Activated CD4-positive, alpha-beta T cell treated with anti-CD3 and anti-CD28 coated beads for 36 hours (primary cell): ENCODE data around the gene MAN1B1. TPM values are rescaled to one million over a fixed set of nuclear protein-coding genes. Genes with fewer than 3 reads are reported as not detected.

ENCODE experiments used
- ATAC-seq: fragments of 200-7000 bp; cut with Tn5 transposase; one replicate; pipeline ENCODE4 v1.10.0; 2021; ENCODE audit warnings: mild to moderate bottlenecking, moderate library complexity
- CTCF ChIA-PET: fragments of 350-600 bp; sonication (Branson Sonifier 250); formaldehyde crosslinking; loops from one replicate; lab custom pipeline; 2021; ENCODE audit warnings: antibody characterized with exemption; lab: Charles Lee
- POLR2A ChIA-PET: fragments of 350-600 bp; sonication (Branson Sonifier 250); formaldehyde crosslinking; loops from one replicate; lab custom pipeline; 2021; ENCODE audit warnings: antibody characterized with exemption, inconsistent platforms; lab: Charles Lee
- DNase-seq: peaks from one replicate; pipeline ENCODE4 v3.0.0-alpha.2; 2020
- H3K27ac Mint-ChIP-seq: one replicate; pipeline ENCODE4 v1.8.0; 2021; ENCODE audit warnings: mixed read lengths
- H3K27me3 Mint-ChIP-seq: one replicate; pipeline ENCODE4 v1.8.0; 2021; ENCODE audit warnings: mixed read lengths
- H3K36me3 Mint-ChIP-seq: one replicate; pipeline ENCODE4 v1.8.0; 2021; ENCODE audit warnings: low read depth, mixed read lengths
- H3K4me1 Mint-ChIP-seq: one replicate; pipeline ENCODE4 v1.8.0; 2021; ENCODE audit warnings: mixed read lengths
- H3K4me3 Mint-ChIP-seq: one replicate; pipeline ENCODE4 v1.8.0; 2021; ENCODE audit warnings: mild to moderate bottlenecking, moderate library complexity, mixed read lengths
- H3K9me3 Mint-ChIP-seq: one replicate; pipeline ENCODE4 v1.8.0; 2021; ENCODE audit warnings: low read depth, mixed read lengths
- intact Hi-C, 2 experiments: fragments of 100-400 bp; cut with DNase I in 1 of 2; cut with micrococcal nuclease in 1 of 2; formaldehyde crosslinking; loops; one replicate each; pipeline versions ENCODE4 v1.14.2 to v1.15.1; 2022 to 2024; cut with DNase I, micrococcal nuclease
- total RNA-seq, 2 experiments: library from RNA; stranded (reverse); gene quantifications; one replicate each; pipeline ENCODE4 v1.2.3, GENCODE V29; 2021

MAN1B1 gene
- total RNA-seq, 2 experiments from 2014 or later = 21.6 to 26.7 TPM

- H3K4me1 Mint-ChIP-seq = peaks cover 8% of the 10 kb centered on the region
- intact Hi-C loops = loop anchor here in 1 of 2 experiments (1.0 to 2.0 kb wide), 4 partner anchors 172 to 359 kb away; partner anchors contain the start of genes NSMF and TMEM141
- ATAC-seq (peak; percentile 25), DNase-seq (no peak)
- CTCF ChIA-PET = interaction anchor here (0.5 to 1.1 kb wide), 6 partner anchors 11 to 453 kb away, joined by 3 to 4 read pairs (median 3); partner anchors contain the start of genes GRIN1 and LCN10
- no peak overlapping the region for H3K27ac Mint-ChIP-seq
- peaks cover 8% of the 10 kb centered on the region for H3K27me3 Mint-ChIP-seq
- H3K36me3 Mint-ChIP-seq = no peaks in the 10 kb centered on the region
- no peaks in the 10 kb centered on the region for H3K9me3 Mint-ChIP-seq
- H3K4me3 Mint-ChIP-seq = no peak overlapping the region
- POLR2A ChIA-PET = interaction anchor here (0.6 to 1.6 kb wide), 4 partner anchors 20 to 266 kb away, joined by 3 to 4 read pairs (median 4); no protein-coding TSS in a partner anchor
Observed at GRCh38 chr9:137149942-137150616, 63.3 kb downstream of the MAN1B1 start.

- Mint-ChIP-seq H3K4me1 (peaks cover 8% of the 10 kb centered on the region), H3K36me3 (no peaks in the 10 kb centered on the region), H3K27ac (no peak overlapping the region), H3K9me3 (no peaks in the 10 kb centered on the region), H3K4me3 (no peak overlapping the region), H3K27me3 (peaks cover 8% of the 10 kb centered on the region)
- ATAC-seq = peak; percentile 80
- CTCF ChIA-PET = interaction anchor here (0.6 to 1.0 kb wide), 6 partner anchors 16 to 92 kb away, joined by 3 read pairs; no protein-coding TSS in a partner anchor
- POLR2A ChIA-PET = interaction anchor here (0.6 to 1.6 kb wide), 6 partner anchors 21 to 409 kb away, joined by 3 to 4 read pairs (median 3); no protein-coding TSS in a partner anchor
- DNase-seq = peak; percentile 90
- intact Hi-C loops = loop anchor here in 1 of 2 experiments (1.0 to 2.0 kb wide), 14 partner anchors 22 to 454 kb away; partner anchors contain the start of genes ARRDC1, MAN1B1, NDOR1 and NSMF
Observed at GRCh38 chr9:137150617-137151457, 64.1 kb downstream of the MAN1B1 start.

- POLR2A ChIA-PET = no interaction called here
- no peak for ATAC-seq
- intact Hi-C loops = no loop called here
Observed at GRCh38 chr9:137152844-137153405, 66.1 kb downstream of the MAN1B1 start.

GRCh38 chr9:137156567-137157375 lies 70.0 kb downstream of the MAN1B1 start:
- ATAC-seq (peak; percentile 79), DNase-seq (peak; percentile 85)
- POLR2A ChIA-PET = interaction anchor here (0.7 kb wide), 1 partner anchor 47 kb away, joined by 3 read pairs; no protein-coding TSS in a partner anchor
- Mint-ChIP-seq H3K4me1 (peaks cover 11% of the 10 kb centered on the region), H3K27ac (no peak overlapping the region), H3K27me3 (peaks cover 30% of the 10 kb centered on the region), H3K4me3 (peak overlapping the region; percentile 36), H3K9me3 (no peaks in the 10 kb centered on the region), H3K36me3 (no peaks in the 10 kb centered on the region)
- intact Hi-C loops = loop anchor here in 1 of 2 experiments (1.0 to 2.0 kb wide), 3 partner anchors 32 to 178 kb away; partner anchors contain the start of genes ANAPC2 and SSNA1
- CTCF ChIA-PET = interaction anchor here (0.7 to 1.3 kb wide), 3 partner anchors 15 to 80 kb away, joined by 3 read pairs; partner anchors contain the start of gene TMEM210

More at GRCh38 chr9:137152844-137153405, 66.1 kb downstream of the MAN1B1 start:
- Mint-ChIP-seq H3K36me3 (no peaks in the 10 kb centered on the region), H3K4me1 (peaks cover 15% of the 10 kb centered on the region), H3K27me3 (peaks cover 17% of the 10 kb centered on the region), H3K4me3 (no peak overlapping the region), H3K9me3 (no peaks in the 10 kb centered on the region), H3K27ac (no peak overlapping the region)
- DNase-seq = no peak
- CTCF ChIA-PET = no interaction called here

GRCh38 chr9:137157618-137158415 lies 71.0 kb downstream of the MAN1B1 start:
- Mint-ChIP-seq H3K4me1 (peaks cover 11% of the 10 kb centered on the region), H3K4me3 (no peak overlapping the region), H3K27me3 (peaks cover 32% of the 10 kb centered on the region), H3K36me3 (no peaks in the 10 kb centered on the region), H3K9me3 (no peaks in the 10 kb centered on the region), H3K27ac (no peak overlapping the region)
- ChIA-PET POLR2A (no interaction called here), CTCF (interaction anchor here (0.6 to 1.3 kb wide), 2 partner anchors 79 to 349 kb away, joined by 3 to 5 read pairs; no protein-coding TSS in a partner anchor)
- ATAC-seq (no peak), DNase-seq (no peak)
- intact Hi-C loops = loop anchor here in 1 of 2 experiments (1.0 to 2.0 kb wide), 3 partner anchors 31 to 180 kb away; partner anchors contain the start of genes ANAPC2 and SSNA1

GRCh38 chr9:137158625-137159024 lies 71.8 kb downstream of the MAN1B1 start:
- DNase-seq = no peak
- POLR2A ChIA-PET = no interaction called here
- CTCF ChIA-PET = interaction anchor here (0.6 kb wide), 1 partner anchor 29 kb away, joined by 3 read pairs; no protein-coding TSS in a partner anchor
- Mint-ChIP-seq H3K4me1 (peaks cover 11% of the 10 kb centered on the region), H3K9me3 (no peaks in the 10 kb centered on the region), H3K27ac (no peak overlapping the region), H3K36me3 (no peaks in the 10 kb centered on the region), H3K4me3 (no peak overlapping the region), H3K27me3 (peaks cover 35% of the 10 kb centered on the region)
- ATAC-seq = no peak
- intact Hi-C loops = no loop called here

Other genes starting within 250 kb of the MAN1B1 start
- 1 to 10 TPM; 4.3 to 4.8 TPM for gene AJM1, start 244.5 kb upstream of the MAN1B1 start, total RNA-seq
- gene PHPT1, start 237.6 kb upstream of the MAN1B1 start, total RNA-seq = 10 to 100 TPM; 94.5 to 98.9 TPM
- 10 to 100 TPM; 16.6 to 17.5 TPM for gene MAMDC4, start 234.6 kb upstream of the MAN1B1 start, total RNA-seq
- gene EDF1, start 220.7 kb upstream of the MAN1B1 start, total RNA-seq = 100 to 1,000 TPM; 282 to 320 TPM
- gene TRAF2, start 200.5 kb upstream of the MAN1B1 start, total RNA-seq = 10 to 100 TPM; 37.4 to 46.2 TPM
- gene FBXW5, start 142.2 kb upstream of the MAN1B1 start, total RNA-seq = 10 to 100 TPM; 54.4 to 66.4 TPM
- gene C8G, start 141.7 kb upstream of the MAN1B1 start, total RNA-seq = under 1 TPM in 1 of 2 experiments, not detected in 1; 0.77 TPM
- gene LCN12, start 134.7 kb upstream of the MAN1B1 start, total RNA-seq = 1 to 10 TPM; 1.1 to 1.5 TPM
- gene PTGDS, start 109.5 kb upstream of the MAN1B1 start, total RNA-seq = not detected
- not detected for gene LCNL1, start 104.0 kb upstream of the MAN1B1 start, total RNA-seq
- 10 to 100 TPM; 52.7 to 67.1 TPM for gene PAXX, start 94.6 kb upstream of the MAN1B1 start, total RNA-seq
- not detected for gene CLIC3, start 90.4 kb upstream of the MAN1B1 start, total RNA-seq
- gene ABCA2, start 58.7 kb upstream of the MAN1B1 start, total RNA-seq = 10 to 100 TPM; 20.4 to 23.7 TPM
- 1 to 10 TPM; 1.3 to 1.6 TPM for gene FUT7, start 54.9 kb upstream of the MAN1B1 start, total RNA-seq
- gene NPDC1, start 40.8 kb upstream of the MAN1B1 start, total RNA-seq = 10 to 100 TPM; 21.0 to 23.1 TPM
- gene ENTPD2, start 32.9 kb upstream of the MAN1B1 start, total RNA-seq = under 1 TPM in 1 of 2 experiments, not detected in 1; 0.19 TPM
- 1 to 10 TPM; 6.4 to 8.8 TPM for gene SAPCD2, start 16.4 kb upstream of the MAN1B1 start, total RNA-seq
- 10 to 100 TPM; 12.5 to 14.4 TPM for gene UAP1L1, start 9.5 kb upstream of the MAN1B1 start, total RNA-seq
- gene DPP7, start 27.7 kb downstream of the MAN1B1 start, total RNA-seq = 100 to 1,000 TPM; 188 to 204 TPM
- under 1 TPM in 1 of 2 experiments, not detected in 1; 0.14 TPM for gene GRIN1, start 52.2 kb downstream of the MAN1B1 start, total RNA-seq
- gene LRRC26, start 83.1 kb downstream of the MAN1B1 start, total RNA-seq = not detected
- not detected for gene TMEM210, start 85.1 kb downstream of the MAN1B1 start, total RNA-seq
- 10 to 100 TPM; 30.8 to 38.4 TPM for gene ANAPC2, start 101.6 kb downstream of the MAN1B1 start, total RNA-seq
- 10 to 100 TPM; 53.6 to 58.6 TPM for gene SSNA1, start 101.7 kb downstream of the MAN1B1 start, total RNA-seq
- 1 to 10 TPM; 5.6 to 5.8 TPM for gene TPRN, start 113.8 kb downstream of the MAN1B1 start, total RNA-seq
- gene TMEM203, start 118.7 kb downstream of the MAN1B1 start, total RNA-seq = 10 to 100 TPM; 25.0 to 30.7 TPM
- gene NDOR1, start 118.7 kb downstream of the MAN1B1 start, total RNA-seq = 10 to 100 TPM; 27.0 to 27.8 TPM
- gene RNF208, start 135.3 kb downstream of the MAN1B1 start, total RNA-seq = 1 to 10 TPM; 7.1 to 8.9 TPM
- under 1 TPM; 0.23 to 0.42 TPM for gene CYSRT1, start 138.2 kb downstream of the MAN1B1 start, total RNA-seq
- not detected for gene RNF224, start 140.5 kb downstream of the MAN1B1 start, total RNA-seq
- not detected for gene SLC34A3, start 143.9 kb downstream of the MAN1B1 start, total RNA-seq
- 100 to 1,000 TPM; 264 to 278 TPM for gene TUBB4B, start 154.3 kb downstream of the MAN1B1 start, total RNA-seq
- gene STPG3, start 164.3 kb downstream of the MAN1B1 start, total RNA-seq = not detected
- 10 to 100 TPM; 41.4 to 54.1 TPM for gene NELFB, start 168.3 kb downstream of the MAN1B1 start, total RNA-seq
- 1 to 10 TPM; 2.6 to 3.4 TPM for gene TOR4A, start 190.7 kb downstream of the MAN1B1 start, total RNA-seq
- 1 to 10 TPM; 2.1 TPM for gene NRARP, start 215.3 kb downstream of the MAN1B1 start, total RNA-seq